HG02798 (cell line): ENCODE results near the gene TMA7B.
"Not testable (repeated sequence)": the region's sequence is repeated elsewhere in the genome, so short reads cannot be mapped to it uniquely, and the experiment has no call there.

Experiments
- ATAC-seq: cut with Tn5 transposase; IDR thresholded peaks from one replicate; pipeline ENCODE4 v1.9.1; 2021; ENCODE audit warnings: mild to moderate bottlenecking; ENCODE audit not compliant: unreplicated experiment, poor library complexity

Gene TMA7B

DNA sequence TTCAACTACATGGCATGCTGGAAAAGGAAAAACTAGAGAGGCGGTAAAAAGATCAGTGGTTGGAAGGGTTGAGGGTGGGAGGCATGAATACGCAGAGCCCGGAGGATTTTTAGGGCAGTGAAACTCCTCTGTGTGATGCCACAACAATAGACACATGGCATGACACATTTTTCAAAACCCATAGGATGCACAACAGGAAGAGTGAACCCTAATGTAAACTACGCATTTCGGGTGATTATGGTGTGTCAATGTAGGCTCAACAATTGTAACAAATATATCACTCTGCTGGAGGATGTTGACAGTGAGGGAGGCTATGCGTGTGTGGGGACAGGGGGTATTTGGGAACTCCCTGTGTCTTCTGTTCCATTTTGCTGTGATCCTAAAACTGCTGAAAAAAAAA is 18.9 kb downstream of the TMA7B start:
- ATAC-seq, result no peak

- ATAC-seq, result no peak
Measured at GRCh38 chr22:39979458-39979857, 19.3 kb downstream of the TMA7B start.

DNA sequence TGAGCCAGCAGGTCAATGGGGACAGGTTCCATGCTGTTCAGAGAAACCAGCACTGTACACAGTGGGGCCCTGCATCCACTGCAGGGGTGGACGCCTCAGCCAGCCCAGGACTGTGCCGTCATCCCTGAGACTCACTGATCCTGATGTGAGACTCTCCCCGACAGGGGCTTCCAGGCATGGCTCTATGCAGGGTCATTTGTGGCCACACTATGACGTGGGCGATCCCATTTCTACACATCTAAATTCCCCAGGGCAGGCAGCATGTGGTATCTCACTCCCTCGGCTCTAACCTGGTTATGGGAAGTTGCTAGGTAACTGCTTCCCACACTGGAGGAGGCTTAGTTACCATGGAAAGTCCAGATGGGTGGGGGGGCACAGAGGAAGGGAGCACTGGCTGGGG is 20.4 kb downstream of the TMA7B start:
- no peak for ATAC-seq

- ATAC-seq, result no peak
Measured at GRCh38 chr22:39983346-39983745, 23.1 kb downstream of the TMA7B start.

- no peak for ATAC-seq
Measured at GRCh38 chr22:39984006-39984405, 23.8 kb downstream of the TMA7B start.

DNA sequence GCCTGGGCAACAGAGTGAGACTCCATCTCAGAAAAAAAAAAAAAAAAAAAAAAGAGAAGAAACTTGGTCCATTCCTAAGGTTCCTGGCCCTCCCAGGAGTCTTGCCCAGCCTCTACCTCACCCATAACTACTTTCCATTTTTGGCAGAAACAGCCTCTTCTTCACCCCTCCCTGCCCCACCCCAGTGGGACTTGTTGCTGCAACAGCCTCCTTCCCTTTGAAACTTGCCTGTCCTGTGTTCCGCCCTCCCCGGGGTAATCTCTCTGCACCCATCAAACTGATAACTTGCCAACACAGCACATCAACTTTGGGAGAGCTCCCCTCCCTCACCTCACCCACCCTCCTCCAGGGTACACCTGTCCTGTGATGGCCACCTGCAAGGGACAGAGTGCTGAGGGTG is 24.5 kb downstream of the TMA7B start:
- no peak for ATAC-seq

DNA sequence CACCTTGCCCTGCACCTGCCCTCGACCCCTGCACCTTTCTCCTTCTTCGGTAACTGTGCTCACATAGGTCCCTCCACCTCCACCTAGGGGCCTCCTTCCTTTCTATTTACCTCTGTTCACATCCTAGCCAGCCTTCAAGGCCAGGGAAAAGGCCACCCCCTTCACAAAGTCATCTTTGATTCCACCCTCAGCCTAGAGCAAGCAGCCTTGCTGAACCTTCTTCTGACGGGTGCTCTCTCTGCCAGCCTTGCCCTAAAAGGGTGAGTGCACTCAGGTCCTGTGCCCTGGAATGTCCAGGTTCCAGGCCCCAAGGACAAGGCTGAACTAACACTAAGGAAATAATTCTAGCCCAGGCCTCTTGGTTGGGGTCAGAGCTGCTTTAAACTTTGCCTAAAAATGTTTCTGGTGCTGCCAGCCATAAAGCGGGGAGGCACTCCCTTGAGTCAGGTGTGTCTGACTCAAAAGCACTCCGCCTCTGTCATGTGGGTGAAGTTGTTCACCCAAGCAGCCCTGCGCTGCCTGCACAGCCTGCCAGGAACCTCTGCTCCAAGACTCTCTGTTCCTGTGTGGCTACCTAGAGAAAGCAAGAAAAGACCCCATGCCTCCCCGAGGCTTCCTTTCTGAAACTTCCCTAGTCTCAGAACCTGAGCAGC is 25.3 kb downstream of the TMA7B start:
- ATAC-seq, result no peak

DNA sequence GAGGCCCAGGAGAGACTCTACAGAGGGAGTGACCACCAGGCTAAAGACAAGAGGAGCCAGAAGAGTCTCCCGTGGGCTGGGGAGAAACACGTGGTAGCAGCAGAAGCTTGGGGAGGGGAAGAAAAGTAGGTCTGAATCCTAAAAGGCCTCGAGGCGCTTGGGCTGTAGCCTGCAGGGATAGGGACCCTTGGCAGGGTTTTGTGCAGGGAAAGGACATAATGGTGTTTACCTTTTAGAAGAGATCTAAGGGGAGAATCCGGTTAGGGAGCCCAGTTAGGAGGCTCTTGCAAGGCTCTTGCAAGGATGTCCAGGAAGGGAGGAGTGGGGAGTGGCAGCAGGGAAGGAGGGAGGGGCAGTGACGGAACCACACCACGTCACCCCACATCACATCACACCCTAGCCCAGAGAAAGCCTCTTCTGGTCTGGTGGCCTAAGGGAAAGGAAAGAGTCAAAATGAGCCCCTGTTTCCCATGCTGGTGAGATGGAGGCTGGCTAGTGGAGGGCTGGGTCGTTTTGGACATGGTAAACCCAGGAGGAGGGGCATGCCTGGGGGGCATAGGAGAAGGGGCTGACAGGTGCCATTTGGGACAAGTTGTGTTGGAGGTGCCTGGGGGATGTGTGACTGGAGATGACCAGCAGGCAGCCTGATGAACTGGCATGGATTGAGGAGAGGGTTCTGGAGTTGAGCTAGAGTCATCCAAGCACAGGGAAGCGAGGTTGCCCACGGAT is 28.4 kb downstream of the TMA7B start:
- ATAC-seq, result no peak

DNA sequence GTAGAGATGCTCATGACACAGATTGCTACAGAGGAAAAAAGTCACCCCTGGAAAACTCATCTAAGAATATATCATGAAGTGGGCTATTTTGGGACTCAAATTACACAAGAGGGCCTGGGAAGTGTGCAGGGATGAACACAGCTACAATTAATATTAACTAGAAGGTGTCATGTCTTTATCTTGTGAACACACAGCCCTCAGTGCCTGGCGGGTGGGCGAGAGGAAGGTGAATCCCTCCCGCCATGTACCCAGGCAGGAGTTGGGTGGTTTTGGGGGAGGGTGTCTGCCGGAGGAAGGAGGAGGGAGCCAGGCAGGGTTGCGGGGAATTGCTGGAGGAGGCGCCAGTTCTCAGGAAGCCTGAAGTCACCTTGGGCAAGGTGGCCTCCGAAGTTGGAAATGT is 29.4 kb downstream of the TMA7B start:
- no peak for ATAC-seq

- ATAC-seq, result no peak
Measured at GRCh38 chr22:39990686-39991085, 30.5 kb downstream of the TMA7B start.

DNA sequence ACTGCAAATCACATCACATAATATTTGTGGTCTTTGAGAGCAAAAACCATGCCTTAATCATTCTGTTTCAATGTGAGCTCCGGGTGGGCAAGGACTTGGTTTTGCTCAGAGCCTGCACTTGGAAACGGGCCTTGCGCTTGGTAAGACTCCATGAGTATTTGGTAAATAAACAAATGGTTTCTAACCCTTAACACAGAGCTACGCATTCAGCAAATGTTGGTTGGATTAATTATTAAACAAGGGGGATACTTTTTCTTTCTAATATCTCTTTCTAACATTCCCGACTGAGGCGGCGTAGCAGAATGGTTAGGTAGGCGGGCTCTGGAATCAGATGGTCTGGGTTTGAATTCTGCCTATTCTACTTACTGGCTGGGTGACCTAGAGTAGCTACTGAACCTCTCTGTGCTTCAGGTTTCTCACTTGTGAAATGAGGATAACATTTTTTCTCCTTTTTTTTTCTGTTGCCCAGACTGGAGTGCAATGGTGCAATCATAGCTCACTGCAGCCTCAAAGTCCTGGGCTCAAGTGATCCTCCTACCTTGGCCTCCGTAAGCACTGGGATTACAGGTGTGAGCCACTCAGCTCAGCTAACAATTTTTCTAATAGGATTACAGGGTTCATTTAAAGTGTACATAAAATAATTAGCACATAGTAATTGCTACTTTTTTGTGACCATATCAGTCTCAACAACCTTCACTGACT is 31.1 kb downstream of the TMA7B start:
- no peak for ATAC-seq

DNA sequence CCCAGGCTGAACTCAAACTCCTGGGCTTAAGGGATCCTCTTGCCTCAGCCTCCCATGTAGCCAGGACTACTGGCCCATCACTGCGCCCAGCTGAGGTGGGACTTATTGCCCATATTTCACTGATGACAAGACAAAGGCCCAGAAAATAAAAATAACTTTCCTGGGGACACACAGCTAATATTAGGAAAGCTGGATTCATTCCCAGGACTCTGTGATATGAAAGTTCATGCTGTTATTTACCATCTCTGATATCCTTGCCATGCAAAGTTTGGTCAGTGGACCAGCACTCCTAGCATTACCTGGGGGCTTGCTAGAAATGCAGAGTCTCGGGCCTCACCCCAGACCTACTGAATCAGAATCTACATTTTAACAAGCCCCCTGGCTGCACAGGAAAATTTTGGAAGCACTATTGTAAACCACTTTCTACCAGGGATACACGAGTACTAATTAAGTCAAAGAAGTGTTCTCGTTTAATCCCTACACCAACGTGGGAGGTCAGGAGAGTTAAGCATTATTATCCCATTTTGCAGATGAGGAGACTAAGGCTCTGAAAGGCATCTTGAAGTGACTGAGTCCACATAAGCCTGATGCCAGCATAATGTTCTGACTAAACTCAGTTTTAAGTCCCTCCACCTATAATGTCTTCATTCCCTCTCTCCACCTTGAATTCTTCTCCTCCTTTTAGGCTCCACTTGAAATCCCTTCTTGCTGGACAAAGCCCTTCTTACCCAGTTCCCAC is 32.1 kb downstream of the TMA7B start:
- ATAC-seq, result no peak

- ATAC-seq, result not testable (repeated sequence)
Measured at GRCh38 chr22:39992894-39993293, 32.7 kb downstream of the TMA7B start.

- ATAC-seq, result no peak
Measured at GRCh38 chr22:39994041-39994565, 33.9 kb downstream of the TMA7B start.

- no peak for ATAC-seq
Measured at GRCh38 chr22:39994566-39995392, 34.6 kb downstream of the TMA7B start, which contains the start of gene FAM83F. TSS of gene FAM83F (plus strand) at chr22:39994954. CDS start at chr22:39995043, 89 bp downstream.

DNA sequence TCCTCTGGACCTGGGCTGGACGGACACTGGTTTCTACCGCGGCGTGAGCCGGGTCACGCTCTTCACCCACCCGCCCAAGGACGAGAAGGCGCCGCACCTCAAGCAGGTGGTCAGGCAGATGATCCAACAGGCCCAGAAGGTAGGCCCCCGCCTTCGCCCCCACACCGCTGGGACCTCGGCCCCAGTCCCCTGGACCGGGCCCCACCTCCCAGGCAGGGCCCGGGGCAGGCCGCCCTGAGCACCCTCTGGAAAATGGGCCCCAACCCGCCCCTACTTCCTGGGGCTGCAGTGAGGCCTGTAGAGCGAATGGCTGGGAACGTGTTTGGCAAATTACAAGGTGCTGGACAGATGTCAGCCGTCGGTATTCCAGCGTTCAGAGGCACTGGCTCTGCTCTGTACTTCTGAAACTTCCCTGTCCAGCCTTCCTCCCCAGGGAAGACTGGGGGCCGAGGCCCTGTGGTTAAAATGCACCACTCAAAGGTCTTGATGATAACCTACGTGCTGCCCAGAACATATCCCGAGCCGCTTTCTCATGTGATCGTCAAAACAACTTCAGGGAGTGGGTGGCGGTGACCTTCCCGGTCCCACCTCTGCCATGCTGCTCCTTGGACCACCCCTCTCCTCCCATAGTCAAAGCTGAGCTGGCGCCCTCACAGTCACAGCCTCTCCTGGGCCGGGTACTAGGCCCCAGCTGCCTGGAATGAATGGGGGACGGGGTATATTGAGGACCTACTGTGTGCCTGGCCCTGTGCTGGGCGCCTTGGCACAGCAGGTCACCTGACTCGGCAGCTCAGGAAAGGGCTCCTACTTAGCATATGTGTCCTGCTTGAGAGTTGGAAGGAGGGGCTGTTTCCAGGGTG is 35.4 kb downstream of the TMA7B start:
- no peak for ATAC-seq

DNA sequence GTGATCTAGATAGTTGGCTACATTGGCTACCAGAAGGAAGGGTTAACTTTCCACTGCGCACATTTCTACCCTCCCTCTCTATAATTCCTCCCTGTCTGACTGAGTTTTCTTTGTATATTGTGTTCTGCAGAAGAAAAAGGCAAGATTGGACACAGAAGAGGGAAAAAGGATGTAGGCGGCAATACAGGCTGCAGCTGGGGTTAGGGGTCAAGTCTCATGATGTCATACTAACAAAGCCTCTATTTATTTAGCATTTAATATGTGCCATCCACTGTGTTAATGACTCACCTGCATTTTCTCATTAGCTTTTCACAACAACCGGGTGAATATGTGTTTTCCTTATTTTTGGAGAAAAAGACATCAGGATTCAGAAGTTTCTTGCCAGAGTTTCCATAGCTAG is 36.5 kb downstream of the TMA7B start:
- ATAC-seq, result no peak

DNA sequence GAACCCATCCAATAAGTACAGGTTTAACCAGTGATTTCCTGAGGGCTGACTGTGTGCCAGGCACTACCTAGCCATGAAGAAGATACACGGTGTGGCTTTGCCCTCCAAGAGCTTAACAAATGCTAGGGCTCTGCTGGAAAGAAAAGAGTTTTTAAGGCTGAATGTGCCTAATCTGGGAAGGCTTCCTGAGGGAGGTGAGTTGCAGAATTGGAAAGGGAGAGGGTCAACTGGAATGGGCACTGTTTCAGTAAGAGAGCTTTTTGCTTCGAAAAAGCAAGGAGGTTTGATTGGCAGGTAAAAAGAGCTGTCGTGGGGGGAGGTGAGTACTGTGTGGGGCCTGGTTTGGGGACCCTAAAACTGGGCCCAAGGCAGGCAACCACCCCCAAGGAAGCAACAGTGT is 37.2 kb downstream of the TMA7B start:
- no peak for ATAC-seq
